Liver (tissue), 9 donors: Measurements from ENCODE around the gene PPFIA2. TPM values are rescaled to one million over a fixed set of nuclear protein-coding genes. Genes with fewer than 3 reads are reported as not detected.

ENCODE experiments used
- DNase-seq: peaks from one replicate; pipeline ENCODE4 v3.0.0-alpha.2; 2017; ENCODE audit warnings: low spot score
- H3K27ac ChIP-seq, 2 donors: one replicate each; pipeline ENCODE4 v1.7.0; 2013; ENCODE audit warnings: inconsistent platforms in 2 of 2, low read length in 2 of 2, control low read depth in 1 of 2, low read depth in 1 of 2, mild to moderate bottlenecking in 1 of 2
- H3K27me3 ChIP-seq, 4 donors: one replicate each; pipeline versions ENCODE4 v1.6.1 to v1.7.0; 2013; ENCODE audit warnings: low read length in 3 of 4, inconsistent platforms in 1 of 4, mild to moderate bottlenecking in 1 of 4, moderate library complexity in 1 of 4; ENCODE audit not compliant: control insufficient read depth in 4 of 4, insufficient read depth in 4 of 4
- H3K36me3 ChIP-seq, 4 donors: one replicate each; pipeline versions ENCODE4 v1.6.1 to v1.7.0; 2013; ENCODE audit warnings: low read length in 3 of 4, mild to moderate bottlenecking in 3 of 4, low read depth in 1 of 4, moderate library complexity in 1 of 4; ENCODE audit not compliant: control insufficient read depth in 4 of 4, insufficient read depth in 3 of 4
- H3K4me1 ChIP-seq, 4 donors: one replicate each; pipeline versions ENCODE4 v1.6.1 to v1.7.0; 2013; ENCODE audit warnings: low read length in 3 of 4, mild to moderate bottlenecking in 3 of 4, moderate library complexity in 1 of 4; ENCODE audit not compliant: control insufficient read depth in 4 of 4, insufficient read depth in 4 of 4
- H3K4me3 ChIP-seq, 3 donors: one replicate each; pipeline versions ENCODE4 v1.6.1 to v1.7.0; 2013; ENCODE audit warnings: low read length in 3 of 3, control low read depth in 1 of 3, low read depth in 1 of 3, mild to moderate bottlenecking in 1 of 3
- H3K9ac ChIP-seq, 2 donors: one replicate each; pipeline ENCODE4 v1.7.0; 2013; ENCODE audit warnings: low read length in 2 of 2, mild to moderate bottlenecking in 2 of 2, moderate library complexity in 2 of 2, control low read depth in 1 of 2, low read depth in 1 of 2
- H3K9me3 ChIP-seq, 4 donors: one replicate each; pipeline versions ENCODE4 v1.6.1 to v1.7.0; 2013; ENCODE audit warnings: low read length in 3 of 4; ENCODE audit not compliant: control insufficient read depth in 4 of 4
- EGR1 ChIP-seq, 2 donors: IDR thresholded peaks; 2 replicates each; pipeline ENCODE4 v1.6.1; 2016 to 2018; ENCODE audit warnings: antibody characterized with exemption in 2 of 2, low read depth in 2 of 2
- FOXA1 ChIP-seq: IDR thresholded peaks from 2 replicates; pipeline ENCODE4 v1.6.1; 2016; ENCODE audit warnings: antibody characterized with exemption
- FOXA2 ChIP-seq: IDR thresholded peaks from 2 replicates; pipeline ENCODE4 v1.6.1; 2016; ENCODE audit warnings: antibody characterized with exemption
- GABPA ChIP-seq, 2 donors: IDR thresholded peaks in 1 of 2; conservative IDR thresholded peaks in 1 of 2; 2 replicates each; pipeline ENCODE4 v1.6.1; 2016; ENCODE audit warnings: antibody characterized with exemption in 2 of 2, mild to moderate bottlenecking in 1 of 2, moderate library complexity in 1 of 2
- RXRA ChIP-seq, 2 donors: IDR thresholded peaks; 2 replicates each; pipeline ENCODE4 v1.6.1; 2017 to 2018; ENCODE audit warnings: antibody characterized with exemption in 2 of 2, mild to moderate bottlenecking in 1 of 2
- SP1 ChIP-seq: IDR thresholded peaks from 2 replicates; pipeline ENCODE4 v1.6.1; 2018; ENCODE audit warnings: antibody characterized with exemption, mild to moderate bottlenecking
- WGBS: extraction: QIAGEN DNeasy Blood & Tissue Kit; methylation state at CpG from one replicate; pipeline ENCODE4 v1.1.7; 2013; 5-methylcytosine and 5-hydroxymethylcytosine counted together
- polyA plus RNA-seq, 2 donors: library from polyadenylated mRNA; stranded (reverse) in 1 of 2; unstranded in 1 of 2; fragments of 200-250 nt in 1 of 2; fragments of >200 nt in 1 of 2; fragmentation: Nextera tagmentation in 1 of 2; extraction: Ambion mirVana in 1 of 2; gene quantifications; one replicate each; pipeline versions ENCODE4 v1.2.1 to v1.2.3, GENCODE V29; 2013 to 2015
- total RNA-seq, 2 donors: library from RNA; depleted of rRNA; stranded (reverse); fragments of >200 nt; gene quantifications; one replicate each; pipeline ENCODE4 v1.2.3, GENCODE V29; 2014
- TF ChIP-seq, protein P1 (sequence below): IDR thresholded peaks from 2 replicates; pipeline ENCODE4 v1.6.1; 2016; ENCODE audit warnings: antibody characterized with exemption
- TF ChIP-seq, protein P2 (sequence below): IDR thresholded peaks from 2 replicates; pipeline ENCODE4 v1.6.1; 2016; ENCODE audit warnings: antibody characterized with exemption, mild to moderate bottlenecking
- TF ChIP-seq, protein P3 (sequence below): IDR thresholded peaks from 2 replicates; pipeline ENCODE4 v1.6.1; 2016; ENCODE audit warnings: antibody characterized with exemption
- TF ChIP-seq, protein P4 (sequence below): IDR thresholded peaks from 2 replicates; pipeline ENCODE4 v1.6.1; 2016; ENCODE audit warnings: antibody characterized with exemption
- donor health status: healthy.
- donor health status: healthy.
- donor health status: healthy.
- donor health status: healthy.
- donor health status: healthy.

PPFIA2 gene
- total and polyA plus RNA-seq, 4 donors, result 0.05 to 0.50 (median 0.22) TPM; not detected in 1

DNA sequence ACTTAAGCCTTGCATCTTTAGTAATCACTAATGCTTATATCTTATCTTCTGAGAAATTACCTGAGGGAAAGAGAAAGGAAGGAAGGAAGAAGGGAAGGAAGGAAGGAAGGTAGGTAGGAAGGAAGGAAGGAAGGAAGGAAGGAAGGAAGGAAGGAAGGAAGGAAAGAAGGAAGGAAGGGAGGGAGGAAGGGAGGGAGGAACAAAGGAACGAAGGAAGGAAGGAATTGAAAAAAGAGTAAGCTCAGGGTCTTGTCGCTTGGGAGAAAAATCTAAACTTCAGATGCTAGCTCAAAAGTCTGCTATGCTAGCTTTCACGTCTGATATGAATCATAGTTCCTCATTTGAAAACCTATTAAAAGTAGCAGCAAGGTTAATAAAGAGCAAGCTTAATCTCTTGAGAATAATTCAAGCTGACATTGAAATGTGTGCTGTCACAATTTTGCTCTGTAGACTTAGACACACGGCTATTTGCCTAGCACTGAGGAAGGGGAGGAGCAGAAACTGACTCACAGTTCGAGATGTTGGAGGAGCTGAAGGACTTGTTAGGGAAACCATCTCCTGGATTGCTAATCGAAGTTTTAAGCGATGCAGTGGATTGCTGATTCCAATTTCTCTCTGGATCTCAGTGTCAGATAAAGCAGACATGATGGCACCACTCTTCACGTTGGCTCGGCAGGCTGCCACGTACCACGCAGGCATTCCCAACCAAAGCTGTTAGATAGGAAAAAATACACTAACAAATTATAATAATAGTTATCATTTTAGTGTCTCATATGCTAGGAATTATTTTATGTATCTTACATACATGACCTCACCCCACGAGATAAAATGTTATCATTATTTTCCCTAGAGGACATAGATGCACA lies 464.6 kb downstream of the PPFIA2 start:
- no peaks in the 10 kb centered on the region for H3K9me3 ChIP-seq
- 78% methylated on average over 12 of the region's 12 CpGs for WGBS
- H3K4me1 ChIP-seq, result no peaks in the 10 kb centered on the region
- no peak for TF ChIP-seq RXRA (IDR thresholded peaks at IDR 0.05)
- TF ChIP-seq, protein P1, sequence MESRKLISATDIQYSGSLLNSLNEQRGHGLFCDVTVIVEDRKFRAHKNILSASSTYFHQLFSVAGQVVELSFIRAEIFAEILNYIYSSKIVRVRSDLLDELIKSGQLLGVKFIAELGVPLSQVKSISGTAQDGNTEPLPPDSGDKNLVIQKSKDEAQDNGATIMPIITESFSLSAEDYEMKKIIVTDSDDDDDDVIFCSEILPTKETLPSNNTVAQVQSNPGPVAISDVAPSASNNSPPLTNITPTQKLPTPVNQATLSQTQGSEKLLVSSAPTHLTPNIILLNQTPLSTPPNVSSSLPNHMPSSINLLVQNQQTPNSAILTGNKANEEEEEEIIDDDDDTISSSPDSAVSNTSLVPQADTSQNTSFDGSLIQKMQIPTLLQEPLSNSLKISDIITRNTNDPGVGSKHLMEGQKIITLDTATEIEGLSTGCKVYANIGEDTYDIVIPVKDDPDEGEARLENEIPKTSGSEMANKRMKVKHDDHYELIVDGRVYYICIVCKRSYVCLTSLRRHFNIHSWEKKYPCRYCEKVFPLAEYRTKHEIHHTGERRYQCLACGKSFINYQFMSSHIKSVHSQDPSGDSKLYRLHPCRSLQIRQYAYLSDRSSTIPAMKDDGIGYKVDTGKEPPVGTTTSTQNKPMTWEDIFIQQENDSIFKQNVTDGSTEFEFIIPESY, result no peak
- TF ChIP-seq EGR1 (IDR thresholded peaks at IDR 0.05; ENCODE audit: low read depth in 2 of 2), result no peak
- no peak for TF ChIP-seq GABPA (IDR thresholded peaks at IDR 0.05 in 1 of 2, conservative IDR thresholded peaks at IDR 0.05 in 1 of 2)
- no peak for TF ChIP-seq FOXA1
- TF ChIP-seq SP1, result no peak
- TF ChIP-seq, protein P2, sequence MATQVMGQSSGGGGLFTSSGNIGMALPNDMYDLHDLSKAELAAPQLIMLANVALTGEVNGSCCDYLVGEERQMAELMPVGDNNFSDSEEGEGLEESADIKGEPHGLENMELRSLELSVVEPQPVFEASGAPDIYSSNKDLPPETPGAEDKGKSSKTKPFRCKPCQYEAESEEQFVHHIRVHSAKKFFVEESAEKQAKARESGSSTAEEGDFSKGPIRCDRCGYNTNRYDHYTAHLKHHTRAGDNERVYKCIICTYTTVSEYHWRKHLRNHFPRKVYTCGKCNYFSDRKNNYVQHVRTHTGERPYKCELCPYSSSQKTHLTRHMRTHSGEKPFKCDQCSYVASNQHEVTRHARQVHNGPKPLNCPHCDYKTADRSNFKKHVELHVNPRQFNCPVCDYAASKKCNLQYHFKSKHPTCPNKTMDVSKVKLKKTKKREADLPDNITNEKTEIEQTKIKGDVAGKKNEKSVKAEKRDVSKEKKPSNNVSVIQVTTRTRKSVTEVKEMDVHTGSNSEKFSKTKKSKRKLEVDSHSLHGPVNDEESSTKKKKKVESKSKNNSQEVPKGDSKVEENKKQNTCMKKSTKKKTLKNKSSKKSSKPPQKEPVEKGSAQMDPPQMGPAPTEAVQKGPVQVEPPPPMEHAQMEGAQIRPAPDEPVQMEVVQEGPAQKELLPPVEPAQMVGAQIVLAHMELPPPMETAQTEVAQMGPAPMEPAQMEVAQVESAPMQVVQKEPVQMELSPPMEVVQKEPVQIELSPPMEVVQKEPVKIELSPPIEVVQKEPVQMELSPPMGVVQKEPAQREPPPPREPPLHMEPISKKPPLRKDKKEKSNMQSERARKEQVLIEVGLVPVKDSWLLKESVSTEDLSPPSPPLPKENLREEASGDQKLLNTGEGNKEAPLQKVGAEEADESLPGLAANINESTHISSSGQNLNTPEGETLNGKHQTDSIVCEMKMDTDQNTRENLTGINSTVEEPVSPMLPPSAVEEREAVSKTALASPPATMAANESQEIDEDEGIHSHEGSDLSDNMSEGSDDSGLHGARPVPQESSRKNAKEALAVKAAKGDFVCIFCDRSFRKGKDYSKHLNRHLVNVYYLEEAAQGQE, result no peak
- TF ChIP-seq FOXA2, result no peak
- TF ChIP-seq, protein P3, sequence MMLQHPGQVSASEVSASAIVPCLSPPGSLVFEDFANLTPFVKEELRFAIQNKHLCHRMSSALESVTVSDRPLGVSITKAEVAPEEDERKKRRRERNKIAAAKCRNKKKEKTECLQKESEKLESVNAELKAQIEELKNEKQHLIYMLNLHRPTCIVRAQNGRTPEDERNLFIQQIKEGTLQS, result no peak
- H3K4me3 ChIP-seq, result no peak overlapping the region
- no peaks in the 10 kb centered on the region for H3K27me3 ChIP-seq
- H3K27ac ChIP-seq, result no peak overlapping the region
- no peak for DNase-seq
- no peak overlapping the region for H3K9ac ChIP-seq
- H3K36me3 ChIP-seq, result no peaks in the 10 kb centered on the region

GRCh38 chr12:81288651-81289050 lies 470.5 kb downstream of the PPFIA2 start:
- no peaks in the 10 kb centered on the region for H3K36me3 ChIP-seq
- H3K9ac ChIP-seq, result no peak overlapping the region
- H3K4me1 ChIP-seq, result no peaks in the 10 kb centered on the region
- no peak overlapping the region for H3K4me3 ChIP-seq
- no peak for TF ChIP-seq SP1
- TF ChIP-seq, protein P4, sequence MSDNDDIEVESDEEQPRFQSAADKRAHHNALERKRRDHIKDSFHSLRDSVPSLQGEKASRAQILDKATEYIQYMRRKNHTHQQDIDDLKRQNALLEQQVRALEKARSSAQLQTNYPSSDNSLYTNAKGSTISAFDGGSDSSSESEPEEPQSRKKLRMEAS, result no peak
- TF ChIP-seq, protein P2, result no peak
- no peak overlapping the region for H3K27ac ChIP-seq
- H3K27me3 ChIP-seq, result no peaks in the 10 kb centered on the region
- no peak for DNase-seq
- no peaks in the 10 kb centered on the region for H3K9me3 ChIP-seq
